Breast epithelium (tissue), 4 donors: ENCODE data around the gene PHKG2. TPM values are rescaled to one million over a fixed set of nuclear protein-coding genes. Genes with fewer than 3 reads are reported as not detected.

ENCODE experiments used
- DNase-seq, 2 donors: peaks; one replicate each; pipeline ENCODE4 v3.0.0-alpha.2; 2019; ENCODE audit warnings: low spot score in 2 of 2
- H3K27ac ChIP-seq, 2 donors: fragments of 200-600 bp; sonication (generic) in 1 of 2; one replicate each; pipeline ENCODE4 v1.5.1; 2016 to 2019; ENCODE audit warnings: mild to moderate bottlenecking in 1 of 2
- H3K27me3 ChIP-seq, 2 donors: fragments of 200-600 bp; sonication (generic) in 1 of 2; one replicate each; pipeline versions ENCODE4 v1.5.1 to v1.6.0; 2017 to 2019; ENCODE audit warnings: control low read depth in 1 of 2, mild to moderate bottlenecking in 1 of 2
- H3K36me3 ChIP-seq: fragments of 200-600 bp; one replicate; pipeline ENCODE4 v1.5.1; 2019
- H3K4me1 ChIP-seq, 2 donors: fragments of 200-600 bp; sonication (generic); one replicate each; pipeline ENCODE4 v1.5.1; 2016 to 2019; ENCODE audit warnings: control low read depth in 1 of 2
- H3K4me3 ChIP-seq, 3 donors: fragments of 200-600 bp; sonication (generic); 1 replicate in 2 of 3; 2 replicates in 1 of 3; pipeline ENCODE4 v1.5.1; 2016 to 2019; ENCODE audit warnings: mild to moderate bottlenecking in 3 of 3, moderate library complexity in 2 of 3
- H3K9me3 ChIP-seq, 2 donors: fragments of 200-600 bp; sonication (generic) in 1 of 2; one replicate each; pipeline ENCODE4 v1.5.1; 2016 to 2019; ENCODE audit warnings: control low read depth in 1 of 2
- CTCF ChIP-seq, 3 donors: fragments of 450-650 bp; IDR thresholded peaks; one replicate each; pipeline ENCODE4 v1.5.1; 2016 to 2017; ENCODE audit warnings: antibody characterized with exemption in 3 of 3, mild to moderate bottlenecking in 3 of 3, moderate library complexity in 3 of 3
- POLR2A ChIP-seq: fragments of 450-650 bp; IDR thresholded peaks from one replicate; pipeline ENCODE4 v1.6.1; 2016; ENCODE audit warnings: antibody characterized with exemption, mild to moderate bottlenecking, moderate library complexity
- POLR2AphosphoS5 ChIP-seq, 3 donors: sonication (generic); formaldehyde crosslinking; IDR thresholded peaks; one replicate each; pipeline ENCODE4 v1.6.1; 2017; ENCODE audit warnings: antibody characterized with exemption in 3 of 3
- intact Hi-C: fragments of 100-400 bp; cut with DNase I; formaldehyde crosslinking; loops from one replicate; pipeline ENCODE4 v1.15.1; 2023; ENCODE audit warnings: low total_unique reads
- total RNA-seq, 3 donors: library from RNA; depleted of rRNA; stranded (reverse); fragments of >200 nt; gene quantifications; one replicate each; pipeline ENCODE4 v1.1.0, GENCODE V29; 2016

Gene PHKG2
- total RNA-seq, 3 donors from 2014 or later = 28.5 to 38.8 (median 35.7) TPM

- Histone ChIP-seq H3K27ac (no peak overlapping the region), H3K4me1 (no peaks in the 10 kb centered on the region), H3K27me3 (no peaks in the 10 kb centered on the region), H3K9me3 (no peaks in the 10 kb centered on the region), H3K36me3 (no peaks in the 10 kb centered on the region), H3K4me3 (no peak overlapping the region)
- intact Hi-C loops = no loop called here
- TF ChIP-seq POLR2A = no peak
- no peak for TF ChIP-seq POLR2AphosphoS5 (IDR thresholded peaks at IDR 0.05)
- TF ChIP-seq CTCF (IDR thresholded peaks at IDR 0.05) = no peak
- DNase-seq = no peak
These were observed 49.6 kb downstream of the PHKG2 start for GRCh38 chr16:30797670-30798309.

Other genes with a start within 250 kb of the PHKG2 start
- gene ZNF768, start 221.9 kb upstream of the PHKG2 start, total RNA-seq = 10 to 100 TPM; 23.3 to 33.2 (median 29.8) TPM
- gene ZNF747, start 213.6 kb upstream of the PHKG2 start, total RNA-seq = 10 to 100 TPM; 10.7 to 14.7 (median 13.2) TPM
- 1 to 10 TPM; 4.0 to 8.2 (median 7.5) TPM for gene ZNF764, start 190.1 kb upstream of the PHKG2 start, total RNA-seq
- gene ZNF688, start 176.7 kb upstream of the PHKG2 start, total RNA-seq = 10 to 100 TPM; 17.4 to 18.4 (median 18.4) TPM
- 10 to 100 TPM in 2 of 3 donors, 1 to 10 TPM in 1; 6.7 to 14.4 (median 12.0) TPM for gene ZNF785, start 162.7 kb upstream of the PHKG2 start, total RNA-seq
- gene ZNF689, start 138.0 kb upstream of the PHKG2 start, total RNA-seq = 10 to 100 TPM in 2 of 3 donors, 1 to 10 TPM in 1; 7.0 to 15.4 (median 12.8) TPM
- 10 to 100 TPM; 21.3 to 30.2 (median 26.9) TPM for gene PRR14, start 97.5 kb upstream of the PHKG2 start, total RNA-seq
- gene FBRS, start 90.0 kb upstream of the PHKG2 start, total RNA-seq = 10 to 100 TPM; 13.6 to 25.2 (median 17.7) TPM
- gene SRCAP, start 49.3 kb upstream of the PHKG2 start, total RNA-seq = 10 to 100 TPM; 19.0 to 24.9 (median 20.8) TPM
- 10 to 100 TPM in 2 of 3 donors, 1 to 10 TPM in 1; 1.4 to 17.1 (median 13.4) TPM for gene CFAP119, start 13.6 kb downstream of the PHKG2 start, total RNA-seq
- 10 to 100 TPM; 77.0 to 84.7 (median 77.3) TPM for gene RNF40, start 13.9 kb downstream of the PHKG2 start, total RNA-seq
- gene ZNF629, start 38.8 kb downstream of the PHKG2 start, total RNA-seq = 10 to 100 TPM in 2 of 3 donors, 1 to 10 TPM in 1; 9.4 to 16.2 (median 10.5) TPM
- 10 to 100 TPM; 29.4 to 47.2 (median 36.2) TPM for gene BCL7C, start 145.7 kb downstream of the PHKG2 start, total RNA-seq
- 1 to 10 TPM; 2.6 to 4.5 (median 3.4) TPM for gene CTF1, start 148.2 kb downstream of the PHKG2 start, total RNA-seq
- gene FBXL19, start 175.1 kb downstream of the PHKG2 start, total RNA-seq = 10 to 100 TPM in 1 of 3 donors, 1 to 10 TPM in 2; 4.5 to 12.7 (median 9.2) TPM
- gene ORAI3, start 200.6 kb downstream of the PHKG2 start, total RNA-seq = 10 to 100 TPM; 20.0 to 40.5 (median 25.9) TPM
- gene SETD1A, start 209.3 kb downstream of the PHKG2 start, total RNA-seq = 1 to 10 TPM; 4.8 to 5.6 (median 5.1) TPM
- gene HSD3B7, start 236.8 kb downstream of the PHKG2 start, total RNA-seq = 10 to 100 TPM; 12.1 to 27.8 (median 26.9) TPM